GM10248 (cell line): ENCODE measurements around the gene RNF115.
"Not testable (repeated sequence)": the region's sequence is repeated elsewhere in the genome, so short reads cannot be mapped to it uniquely, and the experiment has no call there.

ENCODE experiments used
- CTCF ChIA-PET: fragments of 300-600 bp; sonication (Branson Sonifier 250); formaldehyde crosslinking; extraction: SDS; loops from one replicate; lab custom pipeline; 2021; ENCODE audit warnings: antibody characterized with exemption; lab: Yijun Ruan, JAX
- POLR2A ChIA-PET: fragments of 350-650 bp; sonication (Branson Sonifier 250); formaldehyde crosslinking; extraction: SDS; loops from one replicate; lab custom pipeline; 2020; ENCODE audit warnings: antibody characterized with exemption; lab: Yijun Ruan, JAX
- DNase-seq: peaks from one replicate; pipeline ENCODE4 v3.0.0; 2012; ENCODE audit errors: extremely low spot score
- CTCF ChIP-seq: IDR thresholded peaks from 2 replicates; pipeline ENCODE4 v1.5.1; 2012; ENCODE audit warnings: mild to moderate bottlenecking, low read depth; ENCODE audit errors: extremely low read depth, missing control alignments, control extremely low read depth

The RNF115 gene

GRCh38 chr1:145828367-145829026 is 4.6 kb upstream of the RNF115 start:
- ChIA-PET POLR2A (interaction anchor here (1.6 kb wide), 1 partner anchor 10 kb away, joined by 3 read pairs; no protein-coding TSS in a partner anchor), CTCF (interaction anchor here (1.7 to 16.6 kb wide), 2 partner anchors 16 to 30 kb away, joined by 5 to 277 read pairs; partner anchors contain the start of genes NUDT17 and PIAS3)
- peak; percentile 54 for DNase-seq
- no peak for TF ChIP-seq CTCF

- ChIA-PET CTCF (interaction anchor here (1.7 to 16.6 kb wide), 2 partner anchors 17 to 31 kb away, joined by 5 to 277 read pairs; partner anchors contain the start of genes NUDT17 and PIAS3), POLR2A (interaction anchor here (1.6 kb wide), 1 partner anchor 10 kb away, joined by 3 read pairs; no protein-coding TSS in a partner anchor)
- TF ChIP-seq CTCF, result no peak
- no peak for DNase-seq
Observed at GRCh38 chr1:145827966-145828365, 4.1 kb upstream of the RNF115 start.

GRCh38 chr1:145826030-145826429 is 2.1 kb upstream of the RNF115 start:
- POLR2A ChIA-PET, result no interaction called here
- CTCF ChIA-PET, result interaction anchor here (1.1 to 16.6 kb wide), 4 partner anchors 19 to 106 kb away, joined by 3 to 277 read pairs (median 4); partner anchors contain the start of gene NUDT17
- no peak for DNase-seq
- no peak for TF ChIP-seq CTCF

GRCh38 chr1:145824499-145824842 is 576 bp upstream of the RNF115 start:
- no peak for TF ChIP-seq CTCF
- peak; percentile 27 for DNase-seq
- ChIA-PET POLR2A (no interaction called here), CTCF (interaction anchor here (0.8 to 16.6 kb wide), 4 partner anchors 20 to 67 kb away, joined by 3 to 277 read pairs (median 4); partner anchors contain the start of genes NUDT17 and PIAS3)

- POLR2A ChIA-PET, DNase-seq, CTCF ChIA-PET: not testable (repeated sequence)
Observed at GRCh38 chr1:145822779-145823331, 1.0 kb downstream of the RNF115 start.

- DNase-seq, POLR2A ChIA-PET, CTCF ChIA-PET: not testable (repeated sequence)
Observed at GRCh38 chr1:145818095-145818494, 5.8 kb downstream of the RNF115 start.

- POLR2A ChIA-PET, CTCF ChIA-PET, DNase-seq: not testable (repeated sequence)
Observed at GRCh38 chr1:145812977-145813810, 10.7 kb downstream of the RNF115 start.
